ENCODE results near the gene PKP1. TPM values are rescaled to one million over a fixed set of nuclear protein-coding genes. Genes with fewer than 3 reads are reported as not detected.

The PKP1 gene
- total and polyA plus RNA-seq, 2 of the 4 experiments (the other 2 are of a cell fraction), result 0.18 to 0.36 TPM

GRCh38 chr1:201351617-201352016, 68.3 kb downstream of the PKP1 start:
- H3K56ac ChIP-seq (ENCODE audit: extremely low read depth, insufficient read depth, low read length), result no peak overlapping the region
- dilution Hi-C loops (cut with HindIII; ENCODE audit: low sequenced_read_pairs, unreplicated experiment), result no loop called here

More at GRCh38 chr1:201351617-201352016, 68.3 kb downstream of the PKP1 start:
- Histone ChIP-seq H3K14ac (replicated peaks; ENCODE audit: low read depth, low read length) (no peak overlapping the region), H2BK20ac (ENCODE audit: low read depth, low read length) (no peak overlapping the region), H3K27me3 (ENCODE audit: control insufficient read depth, insufficient read depth, low read length) (peaks cover 56% of the 10 kb centered on the region), H2AFZ (replicated peaks; ENCODE audit: low read length, poor library complexity) (no peak overlapping the region), H3K9ac (ENCODE audit: low read depth, low read length) (no peak overlapping the region), H3K23ac (ENCODE audit: low read depth, low read length) (no peak overlapping the region), H2BK15ac (ENCODE audit: low read depth, low read length) (no peak overlapping the region), H4K91ac (ENCODE audit: insufficient read depth, low read depth, low read length) (no peak overlapping the region), H3K4me3 (ENCODE audit: insufficient read depth, low read depth, low read length) (no peak overlapping the region), H3K18ac (ENCODE audit: low read depth, low read length) (no peak overlapping the region), H2AK9ac (replicated peaks; ENCODE audit: low read depth, low read length, poor library complexity) (no peak overlapping the region), H4K5ac (ENCODE audit: low read depth, low read length) (no peak overlapping the region), H2AK5ac (ENCODE audit: low read depth, low read length) (no peak overlapping the region), H3K9me1 (ENCODE audit: insufficient read depth, low read length) (no peaks in the 10 kb centered on the region), H3K27ac (ENCODE audit: insufficient read depth, low read length) (no peak overlapping the region), H2BK5ac (ENCODE audit: low read depth, low read length, poor library complexity, severe bottlenecking) (no peak overlapping the region), H3K4me2 (ENCODE audit: low read depth, low read length) (no peak overlapping the region), H3K9me3 (ENCODE audit: control insufficient read depth, insufficient read depth, low read length) (no peaks in the 10 kb centered on the region), H3K36me3 (ENCODE audit: control insufficient read depth, insufficient read depth, low read length) (no peaks in the 10 kb centered on the region), H3K79me1 (ENCODE audit: low read depth in 1 of 2, low read length in 2 of 2) (no peaks in the 10 kb centered on the region), H2BK120ac (ENCODE audit: low read depth, low read length) (no peak overlapping the region), H3K4me1 (ENCODE audit: control insufficient read depth, insufficient read depth, low read length) (no peaks in the 10 kb centered on the region), H4K8ac (ENCODE audit: low read depth in 2 of 2, low read length in 2 of 2) (no peak overlapping the region), H3K4ac (ENCODE audit: low read depth, low read length) (no peak overlapping the region), H4K20me1 (ENCODE audit: insufficient read depth, low read length) (no peaks in the 10 kb centered on the region)
- TF ChIP-seq POLR2A (IDR thresholded peaks at IDR 0.05; ENCODE audit: low read depth, low read length), result no peak
- TF ChIP-seq MAZ (IDR thresholded peaks at IDR 0.05; ENCODE audit: borderline replicate concordance, low read depth, low read length), result no peak
- TF ChIP-seq FOS (IDR thresholded peaks at IDR 0.05; ENCODE audit: low read depth, low read length), result no peak
- no peak for TF ChIP-seq CHD1 (IDR thresholded peaks at IDR 0.05; ENCODE audit: low read depth, low read length)
- no peak for TF ChIP-seq ELK1 (IDR thresholded peaks at IDR 0.05; ENCODE audit: borderline replicate concordance, low read depth, low read length)
- no peak for TF ChIP-seq BHLHE40 (IDR thresholded peaks at IDR 0.05; ENCODE audit: low read depth, low read length)
- ATAC-seq (ENCODE audit: low read depth) (no peak), DNase-seq (no peak)
- intact Hi-C loops (cut with micrococcal nuclease) (no loop called here), in situ Hi-C loops (cut with MboI; ENCODE audit: low sequenced_read_pairs) (loop anchor here (5.0 kb wide), 1 partner anchor 89 kb away; no protein-coding TSS in a partner anchor)
- CTCF ChIA-PET, result no interaction called here
- POLR2A ChIA-PET (ENCODE audit: unreplicated experiment), result no interaction called here
- BruUV-seq (replicated peaks), result no TSS peak

All from IMR-90 (cell line).